GM20431 (cell line): ENCODE data around the gene CIRBP.

Experiments used
- in situ Hi-C: fragments of 300-500 bp; cut with MseI, MboI; formaldehyde crosslinking; loops from one replicate; pipeline ENCODE4 v1.15.0; 2020; ENCODE audit warnings: low sequenced_read_pairs; ENCODE audit not compliant: unreplicated experiment

The CIRBP gene

DNA sequence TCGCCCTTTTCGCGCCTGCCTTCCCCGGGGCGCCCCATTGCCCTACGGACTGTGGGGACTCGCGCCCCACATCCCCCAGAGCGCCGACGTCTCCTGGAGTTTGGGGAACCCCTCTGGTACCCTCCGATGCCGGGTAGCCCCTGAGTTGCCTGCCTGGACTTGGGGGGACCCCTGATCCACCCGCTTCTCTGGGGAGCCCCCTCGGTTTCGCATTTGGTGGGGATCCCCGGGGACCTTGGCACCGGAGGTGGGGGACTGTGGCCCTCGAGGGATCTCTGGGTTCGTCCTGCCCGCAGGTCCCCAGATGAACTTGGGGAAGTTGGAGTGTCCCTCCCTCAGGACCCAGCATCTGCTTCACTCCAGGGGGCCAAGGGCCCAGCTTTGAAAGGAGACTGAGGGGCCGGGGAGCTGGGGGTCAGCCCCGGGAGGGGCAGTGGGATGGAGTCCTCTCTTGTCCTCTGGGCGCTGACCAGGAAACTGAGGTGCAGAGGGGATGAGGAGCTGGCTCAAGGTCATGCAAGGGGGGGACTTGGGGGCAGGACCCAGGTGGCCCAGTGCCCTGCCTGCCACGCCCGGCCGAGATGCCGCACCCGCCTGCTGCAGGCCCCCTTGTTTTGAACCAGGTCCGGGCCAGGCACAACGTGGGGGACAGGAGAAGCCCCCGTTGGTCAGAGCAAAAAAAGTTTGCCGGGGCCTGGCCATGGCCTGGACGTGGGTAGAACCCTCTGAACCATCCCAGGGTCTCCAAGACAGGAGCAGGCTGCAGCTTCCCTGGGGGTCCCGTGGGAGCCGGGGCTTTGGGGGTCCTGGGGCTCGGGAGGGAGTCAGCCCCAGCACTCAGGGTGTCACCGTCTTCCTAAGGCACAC is 17.6 kb downstream of the CIRBP start:
- in situ Hi-C loops = loop anchor here (25.0 kb wide), 1 partner anchor 101 kb away; the partner anchor contains the start of gene NDUFS7

DNA sequence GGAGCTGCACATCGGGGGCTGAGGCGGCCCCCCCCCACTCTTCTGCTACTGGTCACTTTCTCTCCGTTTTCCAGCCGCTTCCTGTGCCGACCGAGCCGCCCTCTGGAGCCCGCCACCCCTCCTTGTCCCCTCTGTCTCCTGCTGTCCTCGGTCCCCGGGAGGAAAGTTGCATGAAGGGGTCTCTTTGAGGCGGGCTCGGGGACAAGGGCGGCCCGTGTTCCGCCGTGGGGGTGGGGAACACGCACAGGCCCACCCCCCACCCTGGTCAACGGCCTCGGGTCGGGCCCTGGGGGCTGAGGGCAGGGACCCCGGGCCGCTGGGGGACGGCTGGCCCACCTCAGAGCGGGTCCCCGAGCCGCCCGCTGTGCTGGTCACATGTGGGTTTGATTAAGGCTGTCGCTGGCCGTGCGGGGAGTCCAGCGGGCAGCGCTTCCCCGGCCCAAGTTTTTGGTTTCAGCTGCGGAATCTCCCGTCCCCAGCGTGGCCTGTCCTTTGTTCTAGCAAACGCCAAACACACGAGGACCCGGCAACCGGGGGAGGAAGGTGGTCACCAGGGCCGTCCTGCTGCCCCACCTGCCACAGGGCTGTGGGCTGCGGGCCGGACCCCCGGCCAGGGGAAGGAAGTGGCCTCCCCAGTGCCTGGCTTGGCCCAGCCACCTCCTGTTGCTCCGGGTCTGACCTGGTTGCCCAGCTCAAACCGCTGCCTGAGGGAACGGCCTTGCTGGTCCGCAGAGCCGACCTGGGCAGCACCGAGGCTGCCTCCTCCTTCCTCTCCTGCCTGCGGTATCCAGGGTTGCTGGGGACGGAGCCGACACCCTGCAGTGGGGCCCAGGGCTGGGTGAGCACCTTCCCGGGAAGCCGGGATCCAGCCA is 18.5 kb downstream of the CIRBP start:
- in situ Hi-C loops = loop anchor here (25.0 kb wide), 1 partner anchor 100 kb away; the partner anchor contains the start of gene NDUFS7

DNA sequence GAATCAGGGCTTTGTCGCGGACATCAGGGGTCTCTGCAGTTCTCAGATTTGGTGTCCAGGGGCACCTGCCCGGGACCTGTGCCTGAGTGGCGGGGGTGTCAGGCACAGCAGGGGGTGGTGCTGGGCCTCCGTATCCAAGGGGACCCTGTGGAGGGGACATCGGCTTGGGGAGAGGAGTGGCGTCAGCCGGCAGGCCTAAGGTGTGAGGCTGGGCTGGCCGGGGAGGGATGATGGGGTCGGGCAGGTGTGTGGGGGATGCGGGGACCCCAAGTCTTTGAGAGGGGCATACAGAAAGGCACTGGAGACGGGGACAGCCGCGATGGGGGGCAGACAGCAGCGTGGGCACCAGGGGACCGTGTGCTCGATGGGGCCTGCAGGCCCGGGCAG is 19.1 kb downstream of the CIRBP start:
- in situ Hi-C loops = loop anchor here (25.0 kb wide), 1 partner anchor 99 kb away; the partner anchor contains the start of gene NDUFS7

DNA sequence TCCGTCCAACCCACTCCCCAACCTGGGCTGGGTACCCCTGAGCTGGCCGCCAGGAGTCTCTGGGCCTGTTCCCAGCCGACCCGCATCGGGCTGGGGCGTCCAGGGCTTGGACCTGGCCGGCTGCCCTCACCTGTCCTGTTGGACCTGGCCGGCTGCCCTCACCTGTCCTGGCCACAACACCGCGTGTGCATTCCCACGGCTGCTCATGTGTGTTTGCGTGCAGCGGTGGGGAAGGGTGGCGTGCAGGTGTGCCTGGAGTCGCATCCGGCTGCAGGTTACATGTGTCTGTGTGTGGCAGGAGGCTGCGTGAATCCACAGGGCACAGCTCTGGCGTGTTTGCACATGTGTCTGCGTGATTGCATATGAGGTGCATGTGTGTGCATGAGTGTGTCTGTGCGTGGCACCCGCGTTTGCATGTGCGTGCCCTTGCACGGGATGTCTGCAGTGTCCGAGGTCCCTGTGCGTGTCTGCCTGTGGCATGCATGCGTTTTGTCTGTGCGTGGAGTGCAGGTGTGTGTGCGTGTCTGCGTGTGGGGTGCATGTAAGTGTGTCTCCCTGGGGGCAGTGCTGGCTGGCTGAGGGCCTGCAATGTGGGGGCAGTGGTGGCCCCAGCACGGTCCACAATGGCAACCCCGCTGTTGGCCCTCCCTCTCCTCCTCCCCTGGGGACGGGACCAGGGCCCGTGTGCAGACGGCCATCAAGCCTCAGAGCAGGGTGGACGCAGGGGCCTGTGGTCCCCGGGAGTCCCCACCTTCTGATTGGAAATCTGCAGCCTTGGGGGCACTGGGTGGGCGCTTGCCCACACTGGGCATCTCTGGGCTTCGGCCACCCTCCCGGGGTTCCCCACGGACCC is 19.9 kb downstream of the CIRBP start:
- in situ Hi-C loops = loop anchor here (25.0 kb wide), 1 partner anchor 98 kb away; the partner anchor contains the start of gene NDUFS7

DNA sequence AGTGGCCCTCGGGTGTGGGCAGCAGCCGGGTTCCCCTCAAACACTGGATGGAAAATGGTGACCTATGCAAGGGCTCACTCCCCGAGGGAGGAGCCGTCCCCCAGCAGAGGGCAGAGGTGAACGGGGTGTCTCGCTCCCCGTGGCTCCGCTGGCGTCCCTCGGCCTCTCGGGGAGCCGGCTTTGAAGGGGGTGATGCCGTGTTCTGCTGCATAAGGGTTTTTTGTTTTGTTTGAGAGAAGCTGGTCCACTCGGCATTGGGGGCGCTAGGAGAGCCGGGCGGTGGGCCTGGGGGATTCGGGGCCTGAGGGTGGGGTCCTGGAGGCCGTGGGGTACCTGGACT is 20.5 kb downstream of the CIRBP start:
- in situ Hi-C loops = loop anchor here (25.0 kb wide), 1 partner anchor 98 kb away; the partner anchor contains the start of gene NDUFS7

DNA sequence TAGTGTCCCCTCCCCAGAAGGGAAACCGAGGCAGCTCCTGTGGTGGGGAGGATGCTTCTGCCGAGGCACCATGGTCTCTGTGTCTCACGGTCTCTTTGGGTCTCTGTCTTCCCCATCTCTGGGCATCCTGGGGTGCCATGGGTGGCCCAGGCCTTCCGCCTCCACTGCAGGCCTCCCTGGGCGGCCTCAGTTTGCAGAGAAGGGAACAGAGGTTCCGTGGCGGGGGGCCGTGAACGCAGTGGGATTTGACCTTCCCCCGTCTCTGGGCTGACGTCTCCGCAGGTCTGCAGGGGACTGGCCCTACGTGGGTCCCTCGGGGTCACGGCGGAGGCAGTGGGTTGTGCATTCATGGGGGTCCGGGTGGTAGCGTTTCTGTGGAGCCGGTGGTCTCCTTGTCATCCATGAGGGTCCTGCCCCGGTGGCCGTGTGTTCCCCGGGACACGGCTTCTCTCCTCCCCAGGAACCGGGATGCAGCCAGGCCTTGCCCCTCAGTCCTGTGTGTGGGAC is 21.1 kb downstream of the CIRBP start:
- in situ Hi-C loops = loop anchor here (25.0 kb wide), 1 partner anchor 97 kb away; the partner anchor contains the start of gene NDUFS7

DNA sequence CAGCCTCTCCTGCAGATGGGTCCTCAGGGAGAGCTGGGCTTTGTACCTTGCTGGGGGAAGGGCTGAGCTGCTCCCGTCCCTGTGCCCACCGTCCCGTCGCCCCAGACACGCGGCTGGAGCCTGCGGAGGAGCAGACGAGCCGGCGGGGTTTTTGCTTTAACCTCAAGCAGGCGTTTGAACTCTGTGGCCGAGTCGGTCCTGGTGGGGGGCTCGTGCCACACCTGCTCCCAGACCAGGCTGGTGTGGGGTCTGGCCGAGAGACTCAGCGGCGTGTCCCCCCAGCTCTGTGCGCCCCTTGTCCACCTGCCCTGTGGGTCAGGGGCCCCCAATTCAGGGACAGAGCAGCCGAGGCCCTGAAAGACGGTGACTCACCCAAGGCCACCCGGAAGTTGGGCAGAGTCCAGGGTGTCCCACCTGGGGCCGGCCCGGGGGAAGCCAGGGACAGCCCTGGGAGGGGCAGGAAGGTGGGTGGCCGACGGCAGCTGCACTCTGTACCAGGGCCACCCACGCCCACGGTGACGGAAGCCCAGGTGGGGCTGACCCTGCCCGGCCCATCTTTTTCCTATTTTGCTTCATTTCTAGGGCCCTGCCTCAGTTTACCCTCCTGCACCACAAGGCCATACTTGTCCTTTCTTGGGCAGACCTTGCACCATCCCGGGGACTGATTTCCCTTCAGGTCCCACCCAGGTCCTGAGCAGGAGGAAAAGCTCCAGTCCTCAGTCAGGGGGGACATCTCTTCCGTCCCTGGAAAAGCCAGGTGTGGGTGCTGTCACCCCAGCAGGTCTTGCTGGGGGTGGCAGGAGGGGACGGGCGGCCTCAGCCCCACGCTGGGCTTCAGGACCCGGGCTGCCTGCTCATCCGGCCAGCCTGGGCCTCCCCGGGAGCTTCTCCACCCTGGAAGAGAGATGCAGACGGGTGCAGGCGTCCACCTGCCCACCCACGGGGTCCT is 21.8 kb downstream of the CIRBP start:
- in situ Hi-C loops = loop anchor here (25.0 kb wide), 1 partner anchor 96 kb away; the partner anchor contains the start of gene NDUFS7

DNA sequence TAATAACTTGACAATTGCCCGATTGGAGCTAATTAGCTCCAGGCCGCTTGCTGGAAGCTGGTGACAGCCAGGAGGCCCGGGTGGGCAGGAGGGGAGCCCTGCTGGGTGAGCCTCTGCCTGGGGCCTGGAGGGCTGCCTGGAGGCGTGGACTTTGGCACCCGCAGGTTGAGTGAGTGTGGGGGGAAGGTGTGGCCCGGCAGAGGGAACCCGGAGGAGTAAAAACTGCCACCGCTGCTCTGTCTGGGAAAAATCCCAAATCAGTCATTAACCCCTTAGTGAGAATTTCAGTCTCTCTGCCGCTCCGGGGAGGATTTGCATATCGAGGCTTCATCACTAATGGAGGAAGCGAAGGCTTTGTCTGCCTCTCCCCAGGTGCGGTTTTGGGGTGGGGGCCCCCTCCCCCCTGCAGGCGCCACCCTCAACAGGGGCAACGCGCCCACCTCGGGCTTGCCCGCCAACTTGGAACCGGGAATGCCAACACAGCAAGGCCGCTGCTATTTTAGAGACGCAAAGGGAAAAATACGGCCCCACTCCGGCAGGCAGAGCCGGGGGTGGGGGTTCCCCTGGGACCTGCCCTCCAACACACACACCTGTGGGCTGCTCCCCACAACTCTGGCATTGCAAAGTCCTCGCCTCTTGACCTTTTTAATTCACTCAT is 22.8 kb downstream of the CIRBP start:
- in situ Hi-C loops = loop anchor here (25.0 kb wide), 1 partner anchor 95 kb away; the partner anchor contains the start of gene NDUFS7

DNA sequence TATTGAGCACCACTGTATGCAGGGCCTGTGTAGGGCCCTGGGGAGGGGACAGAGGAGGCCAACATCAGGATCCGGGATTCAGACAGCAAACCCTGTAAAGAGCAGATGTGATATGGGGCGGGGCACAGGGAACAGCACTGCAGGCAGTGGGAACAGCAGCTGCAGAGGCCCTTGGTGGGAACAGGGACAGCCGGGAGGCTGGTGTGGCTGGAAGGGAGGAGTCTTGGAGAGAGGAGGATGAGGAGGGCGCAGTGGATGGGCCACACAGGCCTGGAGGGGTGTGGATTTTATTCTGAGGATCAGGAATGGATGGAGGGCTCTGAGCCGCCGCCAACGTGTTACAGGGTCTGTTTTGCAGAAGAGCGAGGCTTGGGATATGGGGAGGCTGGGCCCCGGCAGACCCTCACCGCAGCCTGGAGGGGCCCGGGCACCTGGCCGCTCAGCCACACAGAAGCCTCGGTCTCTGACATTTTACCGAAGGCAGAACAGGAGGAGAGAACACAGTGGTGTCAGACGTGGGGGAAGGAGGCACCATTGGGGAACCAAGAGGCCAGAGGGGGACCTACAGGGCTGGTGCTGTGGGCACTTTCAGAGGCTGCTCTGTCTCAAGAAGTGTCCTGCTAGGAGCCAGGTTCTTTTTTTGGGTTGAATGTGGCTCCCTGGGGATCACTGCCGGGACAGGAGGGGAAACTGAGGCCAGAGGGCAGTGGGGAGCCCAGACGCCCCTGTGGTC is 23.5 kb downstream of the CIRBP start:
- in situ Hi-C loops = loop anchor here (25.0 kb wide), 1 partner anchor 95 kb away; the partner anchor contains the start of gene NDUFS7

DNA sequence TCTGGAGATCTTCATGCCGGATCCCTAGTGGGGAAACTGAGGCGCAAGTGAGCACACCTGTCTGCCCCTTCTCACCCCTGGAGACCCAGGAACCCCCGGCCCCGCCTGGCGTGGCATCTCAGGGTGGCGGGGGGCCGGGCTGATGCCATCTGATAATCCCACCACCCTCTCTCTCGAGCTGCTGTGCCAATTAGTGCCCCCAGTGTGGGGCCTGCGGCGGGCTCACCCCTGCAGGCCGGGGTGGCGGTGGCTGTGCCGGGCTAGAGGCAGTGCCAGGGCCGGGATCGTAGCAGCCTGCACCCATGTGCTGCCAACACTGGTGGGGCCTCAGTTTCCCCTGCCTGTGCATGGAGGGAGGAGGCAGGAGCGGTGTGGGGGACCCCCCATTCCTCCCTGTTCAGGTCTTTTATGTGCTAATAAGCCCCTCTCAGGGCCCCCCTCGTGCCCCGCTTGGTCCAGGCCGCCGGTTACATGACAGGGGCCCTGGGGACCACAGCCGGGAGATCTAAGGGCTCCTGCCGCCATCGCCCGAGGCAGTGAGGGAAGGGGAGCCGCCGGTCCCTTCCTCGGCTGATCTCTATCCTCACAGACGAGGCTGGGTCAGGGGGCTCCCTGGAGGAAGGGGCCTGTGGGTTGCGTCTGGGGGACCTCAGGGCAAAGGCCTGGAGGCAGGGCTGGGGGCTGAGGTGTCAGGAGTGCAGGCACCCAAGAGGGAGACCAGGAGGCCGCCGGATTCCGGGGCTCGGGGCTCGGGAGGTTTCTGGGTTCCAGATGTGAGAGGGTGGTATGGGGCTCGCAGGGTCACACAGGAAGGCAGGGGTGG is 24.9 kb downstream of the CIRBP start:
- in situ Hi-C loops = loop anchor here (25.0 kb wide), 1 partner anchor 93 kb away; the partner anchor contains the start of gene NDUFS7

DNA sequence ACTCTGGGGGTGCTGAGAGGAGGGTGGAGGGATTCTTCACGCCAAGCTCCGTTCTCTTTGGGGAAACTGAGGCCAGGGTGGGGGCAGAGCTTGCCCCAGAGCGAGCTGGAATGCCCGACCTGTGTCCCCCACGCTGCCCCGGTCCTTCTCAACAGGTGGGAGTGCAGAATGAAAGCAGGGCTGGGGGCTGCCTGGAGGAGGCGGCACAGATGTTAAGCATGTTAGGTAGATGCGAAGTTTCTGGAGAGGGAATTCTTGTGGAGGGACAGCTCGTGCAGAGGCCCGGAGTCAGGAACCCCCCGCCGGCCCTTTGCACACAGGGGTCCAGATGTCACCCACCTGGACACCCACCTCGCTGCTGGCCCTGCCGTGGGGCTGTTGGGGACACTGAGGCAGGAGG is 25.6 kb downstream of the CIRBP start:
- in situ Hi-C loops = loop anchor here (25.0 kb wide), 1 partner anchor 93 kb away; the partner anchor contains the start of gene NDUFS7

DNA sequence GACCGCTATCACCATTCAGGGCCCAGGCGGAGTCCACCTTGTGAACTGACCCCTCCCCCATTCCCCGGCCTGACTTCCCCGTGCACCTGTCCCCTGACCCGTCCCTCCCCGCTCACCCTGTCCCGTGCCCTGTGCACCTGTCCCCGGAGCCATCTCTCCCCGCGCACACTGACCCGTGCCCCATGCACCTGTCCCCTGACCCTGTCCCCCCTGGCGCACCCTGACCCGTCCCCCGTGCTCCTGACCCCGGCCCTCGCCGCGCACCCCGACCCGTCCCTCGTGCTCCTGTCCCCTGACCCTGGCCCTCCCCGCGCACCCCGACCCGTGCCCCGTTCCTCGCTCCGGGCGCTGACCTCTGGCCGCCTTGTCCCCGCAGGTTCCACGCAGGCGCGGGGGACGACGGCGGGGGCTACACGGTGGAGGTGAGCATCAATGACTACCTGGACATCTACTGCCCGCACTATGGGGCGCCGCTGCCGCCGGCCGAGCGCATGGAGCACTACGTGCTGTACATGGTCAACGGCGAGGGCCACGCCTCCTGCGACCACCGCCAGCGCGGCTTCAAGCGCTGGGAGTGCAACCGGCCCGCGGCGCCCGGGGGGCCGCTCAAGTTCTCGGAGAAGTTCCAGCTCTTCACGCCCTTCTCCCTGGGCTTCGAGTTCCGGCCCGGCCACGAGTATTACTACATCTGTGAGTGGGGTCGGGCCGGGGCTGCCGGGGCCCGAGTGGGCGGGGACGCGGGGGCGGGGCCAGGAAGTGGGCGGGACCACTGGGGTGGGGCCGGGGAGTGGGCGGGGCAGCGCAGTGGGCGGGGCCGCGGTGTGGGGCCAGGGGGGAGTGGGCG is 26.3 kb downstream of the CIRBP start:
- in situ Hi-C loops = loop anchor here (25.0 kb wide), 1 partner anchor 92 kb away; the partner anchor contains the start of gene NDUFS7

DNA sequence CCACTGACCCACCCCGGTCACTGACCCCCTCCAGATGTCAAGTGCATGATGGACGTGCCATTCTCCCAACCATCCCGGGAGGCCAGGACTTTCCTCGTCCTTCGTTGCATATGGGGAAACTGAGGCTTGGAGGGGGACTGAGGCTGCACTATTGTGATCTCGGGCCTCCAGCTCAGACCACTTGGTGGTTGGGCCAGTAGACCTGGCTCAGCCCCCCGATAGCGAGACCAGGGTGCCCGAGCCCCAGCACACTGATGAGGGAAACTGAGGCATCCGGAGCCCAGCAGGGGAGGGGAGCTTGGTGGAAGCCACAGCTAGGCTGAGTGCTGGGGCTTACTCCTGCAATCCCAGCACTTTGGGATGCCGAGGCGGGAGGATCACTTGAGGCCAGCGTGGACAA is 26.9 kb downstream of the CIRBP start:
- in situ Hi-C loops = loop anchor here (25.0 kb wide), 1 partner anchor 91 kb away; the partner anchor contains the start of gene NDUFS7

DNA sequence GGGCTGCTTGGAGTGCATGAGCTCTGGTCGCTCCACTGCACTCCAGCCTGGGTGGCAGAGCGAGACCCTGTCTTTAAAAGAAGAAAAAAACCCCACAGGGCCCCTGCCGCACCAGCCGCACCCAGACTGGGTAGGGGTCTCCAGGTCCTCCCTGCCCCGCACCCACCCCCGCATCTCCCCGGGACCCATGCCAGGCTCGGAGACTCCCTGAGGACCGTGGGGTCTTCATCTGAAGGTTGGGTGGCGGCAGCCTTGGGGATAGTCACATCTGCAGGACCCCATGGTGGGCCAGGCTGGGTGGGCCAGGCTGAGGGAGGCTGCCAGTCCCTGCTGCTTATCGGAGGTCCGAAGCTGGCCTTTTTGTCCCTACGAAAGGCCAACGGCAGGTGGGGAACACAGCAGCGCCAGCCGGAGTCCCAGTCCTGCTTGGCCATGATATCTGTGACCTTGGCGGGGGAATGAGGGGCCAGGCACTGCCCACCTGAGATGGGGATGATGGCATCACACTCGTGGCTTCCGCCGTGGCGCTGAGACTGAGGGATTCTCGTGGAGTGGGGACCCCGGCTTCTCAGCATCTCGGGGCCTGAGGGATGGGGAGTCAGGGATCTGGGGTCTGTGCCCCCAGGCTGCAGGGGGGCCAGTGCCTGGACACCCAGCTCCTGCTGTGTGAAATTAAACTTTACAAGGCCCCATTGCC is 27.6 kb downstream of the CIRBP start:
- in situ Hi-C loops = loop anchor here (25.0 kb wide), 1 partner anchor 91 kb away; the partner anchor contains the start of gene NDUFS7
